K562 (cell line): Measurements from ENCODE around the gene KLHL9. TPM values are rescaled to one million over a fixed set of nuclear protein-coding genes. Genes with fewer than 3 reads are reported as not detected.

Experiments
- ATAC-seq: fragments of 200-7000 bp; cut with Tn5 transposase; 3 replicates; pipeline ENCODE4 v1.9.1; 2020; ENCODE audit warnings: moderate library complexity
- BruUV-seq: library from RNA; stranded (reverse); fragments of 400-500 nt; replicated peaks from 2 replicates; lab custom pipeline; 2021; lab: Mats Ljungman, UMichigan
- CTCF ChIA-PET: fragments of 300-600 bp; formaldehyde crosslinking; extraction: SDS; loops from one replicate; lab custom pipeline; 2021; ENCODE audit warnings: low intra/inter-chr PET ratio; lab: Yijun Ruan, JAX
- POLR2A ChIA-PET: fragments of 300-600, 350-650 bp; sonication (Branson Sonifier 250); formaldehyde crosslinking; extraction: SDS; loops from one replicate; lab custom pipeline; 2021; ENCODE audit warnings: antibody characterized with exemption, inconsistent platforms; lab: Yijun Ruan, JAX
- DNase-seq, 4 experiments: peaks; one replicate each; pipeline versions ENCODE4 v3.0.0 to v3.0.0-alpha.2; 2011 to 2018; ENCODE audit warnings: low spot score in 3 of 4, mixed read lengths in 3 of 4; ENCODE audit errors: extremely low read depth in 1 of 4
- FAIRE-seq: peaks from 2 replicates; lab custom pipeline; 2011; peaks lifted over from hg19 to GRCh38; lab: Jason Lieb, UNC
- H2AFZ ChIP-seq: 2 replicates; pipeline ENCODE4 v1.6.0; 2011; ENCODE audit warnings: low read depth, low read length, control low read depth, inconsistent platforms
- H3K27ac ChIP-seq: fragments of 200-600 bp; 3 replicates; pipeline ENCODE4 v1.8.0; 2011; ENCODE audit warnings: low read depth, mild to moderate bottlenecking, control low read depth, inconsistent platforms, low read length, moderate library complexity, mixed read lengths; ENCODE audit errors: extremely low read depth
- H3K27me3 ChIP-seq, 2 experiments: fragments of 300-600 bp in 1 of 2; 2 replicates in 1 of 2; 3 replicates in 1 of 2; pipeline versions ENCODE4 v1.6.0 to v1.8.0; 2011; ENCODE audit warnings: inconsistent platforms in 2 of 2, low read length in 2 of 2, mild to moderate bottlenecking in 1 of 2, mixed read lengths in 1 of 2, moderate library complexity in 1 of 2; ENCODE audit not compliant: control insufficient read depth in 2 of 2, insufficient read depth in 2 of 2
- H3K36me3 ChIP-seq: fragments of 300-600 bp; 3 replicates; pipeline ENCODE4 v1.8.0; 2011; ENCODE audit warnings: mild to moderate bottlenecking, low read length, inconsistent platforms; ENCODE audit not compliant: control insufficient read depth, insufficient read depth
- H3K4me1 ChIP-seq, 2 experiments: fragments of 200-600 bp in 1 of 2; replicated peaks in 1 of 2; 2 replicates in 1 of 2; 3 replicates in 1 of 2; pipeline versions ENCODE4 v1.5.1 to v1.8.0; 2011; ENCODE audit warnings: inconsistent platforms in 2 of 2, low read length in 2 of 2, mild to moderate bottlenecking in 1 of 2, mixed read lengths in 1 of 2, moderate library complexity in 1 of 2; ENCODE audit not compliant: control insufficient read depth in 2 of 2, insufficient read depth in 2 of 2
- H3K4me2 ChIP-seq: 2 replicates; pipeline ENCODE4 v1.6.1; 2011; ENCODE audit warnings: low read length, control low read depth, inconsistent platforms, mixed read lengths; ENCODE audit not compliant: insufficient read depth
- H3K4me3 ChIP-seq: fragments of 200-600 bp; sonication (generic), shearing (Covaris generic); 2 replicates; pipeline ENCODE4 v1.5.1; 2016; ENCODE audit warnings: control low read depth, inconsistent platforms
- H3K79me2 ChIP-seq: fragments of 200-600 bp; 3 replicates; pipeline ENCODE4 v1.8.0; 2011; ENCODE audit warnings: low read length, inconsistent platforms; ENCODE audit not compliant: control insufficient read depth, insufficient read depth
- H3K9ac ChIP-seq, 2 experiments: 2 replicates each; pipeline versions ENCODE4 v1.6.0 to v1.6.1; 2011; ENCODE audit warnings: low read depth in 2 of 2, low read length in 2 of 2, control low read depth in 1 of 2, inconsistent platforms in 1 of 2, mild to moderate bottlenecking in 1 of 2, mixed read lengths in 1 of 2; ENCODE audit not compliant: insufficient read depth in 1 of 2
- H3K9me1 ChIP-seq: one replicate; pipeline ENCODE4 v1.6.0; 2011; ENCODE audit warnings: inconsistent platforms, mild to moderate bottlenecking, low read length, moderate library complexity; ENCODE audit not compliant: control insufficient read depth, insufficient read depth
- H3K9me3 ChIP-seq: replicated peaks from 2 replicates; pipeline ENCODE4 v1.5.1; 2011; ENCODE audit warnings: low read depth, low read length, inconsistent platforms; ENCODE audit not compliant: control insufficient read depth, insufficient read depth
- H4K20me1 ChIP-seq: replicated peaks from 2 replicates; pipeline ENCODE4 v1.6.1; 2011; ENCODE audit warnings: low read length, inconsistent platforms, mixed read lengths; ENCODE audit not compliant: control insufficient read depth, insufficient read depth
- SMC3 ChIP-seq: conservative IDR thresholded peaks from 2 replicates; pipeline ENCODE4 v1.6.1; 2011; ENCODE audit warnings: low read depth, low read length, improper control_type of control experiment; ENCODE audit not compliant: insufficient read depth
- SRSF7 ChIP-seq: fragments of 200-400 bp; formaldehyde crosslinking; optimal IDR thresholded peaks from 2 replicates; pipeline ENCODE3; 2017; ENCODE audit warnings: mild to moderate bottlenecking, low read depth, low read length
- WGBS: fragments of 100-300 bp; shearing (Covaris generic); methylation state at CpG from one replicate; pipeline ENCODE4 v1.1.6; 2016; ENCODE audit warnings: low coverage, mixed read lengths; ENCODE audit not compliant: insufficient coverage; ENCODE audit errors: missing lambda C conversion rate; 5-methylcytosine and 5-hydroxymethylcytosine counted together
- in situ Hi-C: fragments of 300-500 bp; cut with MboI; formaldehyde crosslinking; loops from 4 replicates; pipeline ENCODE4 v1.15.0; 2018; ENCODE audit warnings: inconsistent platforms, mixed read lengths
- intact Hi-C: fragments of 100-400 bp; cut with micrococcal nuclease; formaldehyde crosslinking; loops from 2 replicates; pipeline ENCODE4 v1.14.2; 2022
- polyA plus RNA-seq, 8 experiments: library from polyadenylated mRNA; depleted of rRNA in 4 of 8; stranded (reverse) in 5 of 8; unstranded in 3 of 8; fragments of >200 nt; fragmentation: Nextera tagmentation in 2 of 8; fragmentation: Illumina TruSeq in 1 of 8; extraction: Ambion mirVana in 2 of 8; extraction: Trizol in 1 of 8; gene quantifications; 2 replicates each; pipeline versions ENCODE4 v1.2.1 to v1.2.3, GENCODE V29; 2011 to 2014; ENCODE audit warnings: inconsistent platforms in 1 of 8, missing spikeins in 1 of 8
- total RNA-seq, 7 experiments: library from RNA; depleted of rRNA in 6 of 7; stranded (reverse); fragments of >200 nt in 6 of 7; fragmentation: Illumina TruSeq in 2 of 7; extraction: Trizol in 2 of 7; gene quantifications; 2 replicates each; pipeline versions ENCODE4 v1.2.1 to v1.2.3, GENCODE V29; 2011 to 2021; ENCODE audit warnings: low replicate concordance in 1 of 7
- TF ChIP-seq, protein P1 (sequence below), 2 experiments: fragments of 450-650 bp; conservative IDR thresholded peaks; 2 replicates each; pipeline ENCODE4 v1.6.1; 2017; ENCODE audit warnings: mild to moderate bottlenecking in 2 of 2, moderate library complexity in 2 of 2

Gene KLHL9
- total and polyA plus RNA-seq, 9 of the 15 experiments (the other 6 are each of a cell fraction or from before 2014, with no cell fraction given): 0.04 TPM; not detected in 8

- TF ChIP-seq, protein P1, sequence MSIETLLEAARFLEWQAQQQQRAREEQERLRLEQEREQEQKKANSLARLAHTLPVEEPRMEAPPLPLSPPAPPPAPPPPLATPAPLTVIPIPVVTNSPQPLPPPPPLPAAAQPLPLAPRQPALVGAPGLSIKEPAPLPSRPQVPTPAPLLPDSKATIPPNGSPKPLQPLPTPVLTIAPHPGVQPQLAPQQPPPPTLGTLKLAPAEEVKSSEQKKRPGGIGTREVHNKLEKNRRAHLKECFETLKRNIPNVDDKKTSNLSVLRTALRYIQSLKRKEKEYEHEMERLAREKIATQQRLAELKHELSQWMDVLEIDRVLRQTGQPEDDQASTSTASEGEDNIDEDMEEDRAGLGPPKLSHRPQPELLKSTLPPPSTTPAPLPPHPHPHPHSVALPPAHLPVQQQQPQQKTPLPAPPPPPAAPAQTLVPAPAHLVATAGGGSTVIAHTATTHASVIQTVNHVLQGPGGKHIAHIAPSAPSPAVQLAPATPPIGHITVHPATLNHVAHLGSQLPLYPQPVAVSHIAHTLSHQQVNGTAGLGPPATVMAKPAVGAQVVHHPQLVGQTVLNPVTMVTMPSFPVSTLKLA (conservative IDR thresholded peaks at IDR 0.05): no peak
- no peak for TF ChIP-seq SMC3
Observed at GRCh38 chr9:21287280-21287679, 47.9 kb downstream of the KLHL9 start (continued).

GRCh38 chr9:21286659-21287058, 48.5 kb downstream of the KLHL9 start:
- no peak overlapping the region for H2AFZ ChIP-seq
- DNase-seq: no peak
- BruUV-seq: no TSS peak
- in situ Hi-C loops: no loop called here
- H3K9me3 ChIP-seq: no peaks in the 10 kb centered on the region
- no peaks in the 10 kb centered on the region for H3K9me1 ChIP-seq
- CTCF ChIA-PET: no interaction called here
- H3K9ac ChIP-seq: no peak overlapping the region
- H3K79me2 ChIP-seq: no peaks in the 10 kb centered on the region
- no peaks in the 10 kb centered on the region for H3K36me3 ChIP-seq
- no peak for TF ChIP-seq SRSF7
- TF ChIP-seq, all 486 proteins: peak for 0
- intact Hi-C loops: no loop called here
- POLR2A ChIA-PET: no interaction called here
- ATAC-seq (no peak), FAIRE-seq (no peak)
- Histone ChIP-seq H4K20me1 (no peaks in the 10 kb centered on the region), H3K4me3 (no peak overlapping the region), H3K27ac (no peak overlapping the region), H3K4me2 (no peak overlapping the region), H3K27me3 (no peaks in the 10 kb centered on the region), H3K4me1 (no peaks in the 10 kb centered on the region)
- WGBS: no CpG with 5 or more reads among the region's 5 CpGs
